Smooth muscle cell (in vitro differentiated cells): Measurements from ENCODE around the gene RAB24. TPM values are rescaled to one million over a fixed set of nuclear protein-coding genes. Genes with fewer than 3 reads are reported as not detected.

Experiments
- DNase-seq: peaks from one replicate; lab custom pipeline; 2025; ENCODE audit not compliant: unreplicated experiment; lab: John Stamatoyannopoulos, UW
- H2AFZ ChIP-seq: fragments of 200-600 bp; sonication (generic); 2 replicates; pipeline ENCODE4 v1.6.0; 2016; ENCODE audit warnings: antibody characterized with exemption, low read depth, mild to moderate bottlenecking
- H3F3A ChIP-seq: fragments of 200-600 bp; sonication (generic); 2 replicates; pipeline ENCODE4 v1.6.0; 2017; ENCODE audit warnings: antibody characterized with exemption, low read depth
- H3K27ac ChIP-seq: fragments of 200-600 bp; sonication (generic); 2 replicates; pipeline ENCODE4 v1.5.1; 2016; ENCODE audit warnings: low read depth, mild to moderate bottlenecking
- H3K27me3 ChIP-seq: fragments of 200-600 bp; sonication (generic); 2 replicates; pipeline ENCODE4 v1.6.1; 2016; ENCODE audit warnings: low read depth, mild to moderate bottlenecking
- H3K36me3 ChIP-seq: fragments of 200-600 bp; sonication (generic); 2 replicates; pipeline ENCODE4 v1.5.1; 2016; ENCODE audit warnings: low read depth
- H3K4me1 ChIP-seq: fragments of 200-600 bp; sonication (generic); 2 replicates; pipeline ENCODE4 v1.5.1; 2016; ENCODE audit warnings: low read depth
- H3K4me2 ChIP-seq: fragments of 200-600 bp; sonication (generic); 2 replicates; pipeline ENCODE4 v1.6.0; 2016; ENCODE audit warnings: mild to moderate bottlenecking
- H3K4me3 ChIP-seq: fragments of 200-600 bp; sonication (generic); 2 replicates; pipeline ENCODE4 v1.5.1; 2016; ENCODE audit warnings: mild to moderate bottlenecking
- H3K79me2 ChIP-seq: fragments of 200-600 bp; sonication (generic); 2 replicates; pipeline ENCODE4 v1.6.0; 2016; ENCODE audit warnings: low read depth, mild to moderate bottlenecking
- H3K9ac ChIP-seq: fragments of 200-600 bp; sonication (generic); 2 replicates; pipeline ENCODE4 v1.6.0; 2016; ENCODE audit warnings: low read depth
- H3K9me3 ChIP-seq: fragments of 200-600 bp; sonication (generic); replicated peaks from 2 replicates; pipeline ENCODE4 v1.5.1; 2016; ENCODE audit warnings: low read depth
- H4K20me1 ChIP-seq: fragments of 200-600 bp; sonication (generic); 2 replicates; pipeline ENCODE4 v1.6.0; 2016; ENCODE audit warnings: low read depth
- CTCF ChIP-seq: fragments of 200-600 bp; sonication (generic); IDR thresholded peaks from 2 replicates; pipeline ENCODE4 v1.5.1; 2017; ENCODE audit warnings: borderline replicate concordance, mild to moderate bottlenecking, antibody characterized with exemption; ENCODE audit not compliant: insufficient read depth, poor library complexity, severe bottlenecking
- WGBS: methylation state at CpG from one replicate; pipeline ENCODE4 v1.1.7; 2016; ENCODE audit warnings: low lambda C conversion rate; 5-methylcytosine and 5-hydroxymethylcytosine counted together
- polyA plus RNA-seq: library from polyadenylated mRNA; unstranded; fragments of >200 nt; fragmentation: Nextera tagmentation; extraction: Ambion mirVana; gene quantifications from 2 replicates; pipeline ENCODE4 v1.2.1, GENCODE V29; 2016
- total RNA-seq: library from RNA; depleted of rRNA; stranded (reverse); fragments of >200 nt; gene quantifications from 2 replicates; pipeline ENCODE4 v1.2.3, GENCODE V29; 2014

RAB24 gene
- total and polyA plus RNA-seq, 2 experiments from 2014 or later, result 41.8 to 46.4 TPM

GRCh38 chr5:177327539-177328522 is 24.3 kb upstream of the RAB24 start:
- Histone ChIP-seq H3K4me2 (no peak overlapping the region), H3F3A (no peaks in the 10 kb centered on the region), H3K4me3 (no peak overlapping the region), H3K27me3 (no peaks in the 10 kb centered on the region), H3K4me1 (no peaks in the 10 kb centered on the region), H3K36me3 (no peaks in the 10 kb centered on the region), H3K9me3 (no peaks in the 10 kb centered on the region), H3K9ac (no peak overlapping the region), H2AFZ (no peak overlapping the region), H3K27ac (peak overlapping the region; percentile 6), H4K20me1 (peaks cover 50% of the 10 kb centered on the region), H3K79me2 (no peaks in the 10 kb centered on the region)
- DNase-seq, result no peak
- no peak for TF ChIP-seq CTCF
- WGBS, result 87% methylated on average over 28 of the region's 28 CpGs

GRCh38 chr5:177325868-177326381 is 22.4 kb upstream of the RAB24 start:
- TF ChIP-seq CTCF, result no peak
- no peak overlapping the region for H3K9ac ChIP-seq

GRCh38 chr5:177320879-177321278 is 17.4 kb upstream of the RAB24 start:
- H3K9me3 ChIP-seq, result no peaks in the 10 kb centered on the region
- no peaks in the 10 kb centered on the region for H3K4me1 ChIP-seq
- H3F3A ChIP-seq, result peaks cover 3% of the 10 kb centered on the region
- no peak overlapping the region for H3K27ac ChIP-seq
- no peak overlapping the region for H3K4me3 ChIP-seq
- H3K27me3 ChIP-seq, result no peaks in the 10 kb centered on the region
- H3K36me3 ChIP-seq, result no peaks in the 10 kb centered on the region
- 96% methylated on average over 7 of the region's 7 CpGs for WGBS
- no peak overlapping the region for H3K4me2 ChIP-seq
- H2AFZ ChIP-seq, result no peak overlapping the region
- H4K20me1 ChIP-seq, result peaks cover 25% of the 10 kb centered on the region
- H3K79me2 ChIP-seq, result no peaks in the 10 kb centered on the region
- H3K9ac ChIP-seq, result no peak overlapping the region
- no peak for TF ChIP-seq CTCF
- DNase-seq, result no peak

More at GRCh38 chr5:177325868-177326381, 22.4 kb upstream of the RAB24 start:
- H3K4me2 ChIP-seq, result no peak overlapping the region
- no peaks in the 10 kb centered on the region for H3K27me3 ChIP-seq
- no peak overlapping the region for H3K4me3 ChIP-seq
- no peaks in the 10 kb centered on the region for H3F3A ChIP-seq
- H4K20me1 ChIP-seq, result peaks cover 41% of the 10 kb centered on the region
- 46% methylated on average over 1 of the region's 1 CpG for WGBS
- no peaks in the 10 kb centered on the region for H3K79me2 ChIP-seq
- no peak for DNase-seq
- no peaks in the 10 kb centered on the region for H3K4me1 ChIP-seq
- H3K27ac ChIP-seq, result no peak overlapping the region
- H3K36me3 ChIP-seq, result no peaks in the 10 kb centered on the region
- no peaks in the 10 kb centered on the region for H3K9me3 ChIP-seq
- no peak overlapping the region for H2AFZ ChIP-seq
